ENCODE measurements around the gene UBA1.

GRCh38 chrX:47184486-47184885 is 9.1 kb upstream of the UBA1 start:
- no peak for TF ChIP-seq CTCF (IDR thresholded peaks at IDR 0.05; ENCODE audit: extremely low read depth in 1 of 2, insufficient read depth in 1 of 2, low read depth in 1 of 2, low read length in 2 of 2)
- no peak for TF ChIP-seq POLR2A (IDR thresholded peaks at IDR 0.05; ENCODE audit: low read depth, low read length)
- no peak for TF ChIP-seq MYC (IDR thresholded peaks at IDR 0.05; ENCODE audit: low read depth, low read length)
- TF ChIP-seq MAX (IDR thresholded peaks at IDR 0.05; ENCODE audit: insufficient read depth, insufficient read length) = no peak
- no peak for TF ChIP-seq EZH2 (IDR thresholded peaks at IDR 0.05; ENCODE audit: borderline replicate concordance, low read depth, low read length, severe bottlenecking)

All from endothelial cell of umbilical vein (primary cell).